Measurements from ENCODE around the gene MRPS27. TPM values are rescaled to one million over a fixed set of nuclear protein-coding genes. Genes with fewer than 3 reads are reported as not detected.

Gene MRPS27
- total and polyA plus RNA-seq, 2 of the 13 experiments (the other 11 are each of a cell fraction or from before 2014, with no cell fraction given), result 71.8 to 115 TPM

DNA sequence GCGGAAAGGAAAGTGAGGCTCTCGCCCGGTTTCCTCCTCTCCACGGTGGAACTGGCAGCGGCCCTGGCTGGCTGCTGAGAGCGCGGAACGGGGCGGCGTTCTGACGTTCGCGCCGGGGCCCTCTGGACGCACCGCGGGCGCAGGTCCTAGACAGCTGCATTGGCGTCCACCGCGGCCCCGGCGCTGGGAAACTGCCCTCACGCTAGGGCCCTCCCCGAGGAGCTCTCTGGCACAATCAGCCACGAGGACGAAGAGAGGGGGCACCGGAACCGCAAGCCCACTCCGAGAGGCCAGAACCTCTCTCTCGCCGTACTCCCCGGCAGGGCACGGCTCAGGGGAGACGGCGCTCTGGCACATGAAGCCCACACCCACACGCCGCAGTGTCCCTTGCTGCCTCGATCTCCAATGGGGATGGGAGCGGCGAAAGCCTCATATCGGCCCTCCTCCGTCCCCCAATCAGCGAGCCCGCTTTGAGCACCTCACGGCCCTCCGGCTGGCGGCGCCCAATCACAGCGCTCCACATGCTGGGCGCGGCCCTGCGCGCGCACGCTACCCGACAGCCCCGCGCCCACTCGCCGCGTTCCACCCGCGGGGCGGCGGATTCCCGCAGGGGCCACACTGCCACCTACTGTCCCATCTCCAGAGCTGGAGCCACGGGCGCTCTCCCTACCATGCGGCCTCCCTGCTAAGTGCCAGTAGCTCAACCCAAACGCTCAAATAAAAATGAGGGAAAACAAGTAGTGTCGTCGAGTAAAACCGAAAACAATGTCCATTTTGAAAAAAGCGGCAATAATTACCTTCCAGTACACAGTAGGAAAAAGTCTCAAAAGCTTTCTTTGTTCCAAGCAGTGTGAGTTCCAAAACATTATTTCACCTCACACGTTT lies 11.8 kb downstream of the MRPS27 start (continued):
- TF ChIP-seq FOXA1 (IDR thresholded peaks at IDR 0.05) (no peak), FOXA1 (CRISPR knock-in tag; IDR thresholded peaks at IDR 0.05) (no peak), DNMT3B (CRISPR knock-in tag; conservative IDR thresholded peaks at IDR 0.05) (no peak), ZNF773 (CRISPR knock-in tag; IDR thresholded peaks at IDR 0.05; ENCODE audit: borderline replicate concordance) (no peak), ZNF451 (CRISPR knock-in tag; IDR thresholded peaks at IDR 0.05) (no peak; the same call in 1 of the 2 replicates), YEATS2 (CRISPR knock-in tag; IDR thresholded peaks at IDR 0.05; ENCODE audit: borderline replicate concordance) (peak; percentile 69; the same call in 1 of the 2 replicates), MEIS1 (CRISPR knock-in tag; IDR thresholded peaks at IDR 0.05; ENCODE audit: borderline replicate concordance) (peak; percentile 93), PHF8 (CRISPR knock-in tag; IDR thresholded peaks at IDR 0.05) (peak; percentile 90), RBM22 (optimal IDR thresholded peaks at IDR 0.05; ENCODE audit: low read length) (peak; percentile 89), ARHGAP35 (CRISPR knock-in tag; IDR thresholded peaks at IDR 0.05; ENCODE audit: borderline replicate concordance) (peak; percentile 87), ZNF672 (CRISPR knock-in tag; IDR thresholded peaks at IDR 0.05) (no peak), ZSCAN31 (CRISPR knock-in tag; IDR thresholded peaks at IDR 0.05; ENCODE audit: low read depth) (peak; percentile 95), ZBTB7B (CRISPR knock-in tag; IDR thresholded peaks at IDR 0.05) (peak; percentile 91)
- TF ChIP-seq, protein P1, sequence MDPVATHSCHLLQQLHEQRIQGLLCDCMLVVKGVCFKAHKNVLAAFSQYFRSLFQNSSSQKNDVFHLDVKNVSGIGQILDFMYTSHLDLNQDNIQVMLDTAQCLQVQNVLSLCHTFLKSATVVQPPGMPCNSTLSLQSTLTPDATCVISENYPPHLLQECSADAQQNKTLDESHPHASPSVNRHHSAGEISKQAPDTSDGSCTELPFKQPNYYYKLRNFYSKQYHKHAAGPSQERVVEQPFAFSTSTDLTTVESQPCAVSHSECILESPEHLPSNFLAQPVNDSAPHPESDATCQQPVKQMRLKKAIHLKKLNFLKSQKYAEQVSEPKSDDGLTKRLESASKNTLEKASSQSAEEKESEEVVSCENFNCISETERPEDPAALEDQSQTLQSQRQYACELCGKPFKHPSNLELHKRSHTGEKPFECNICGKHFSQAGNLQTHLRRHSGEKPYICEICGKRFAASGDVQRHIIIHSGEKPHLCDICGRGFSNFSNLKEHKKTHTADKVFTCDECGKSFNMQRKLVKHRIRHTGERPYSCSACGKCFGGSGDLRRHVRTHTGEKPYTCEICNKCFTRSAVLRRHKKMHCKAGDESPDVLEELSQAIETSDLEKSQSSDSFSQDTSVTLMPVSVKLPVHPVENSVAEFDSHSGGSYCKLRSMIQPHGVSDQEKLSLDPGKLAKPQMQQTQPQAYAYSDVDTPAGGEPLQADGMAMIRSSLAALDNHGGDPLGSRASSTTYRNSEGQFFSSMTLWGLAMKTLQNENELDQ (CRISPR knock-in tag; IDR thresholded peaks at IDR 0.05; ENCODE audit: borderline replicate concordance), result 0 out of 2 replicates have a peak, but pooled peaks have one; percentile 51
- TF ChIP-seq, protein P2, sequence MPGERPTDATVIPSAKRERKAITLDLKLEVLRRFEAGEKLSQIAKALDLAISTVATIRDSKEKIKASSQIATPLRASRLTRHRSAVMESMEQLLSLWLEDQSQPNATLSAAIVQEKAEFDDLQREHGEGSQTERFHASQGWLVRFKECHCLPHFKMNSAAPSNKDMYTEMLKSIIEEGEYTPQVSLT (CRISPR knock-in tag; IDR thresholded peaks at IDR 0.05; ENCODE audit: borderline replicate concordance, low read depth), result no peak
- TF ChIP-seq, protein P3, sequence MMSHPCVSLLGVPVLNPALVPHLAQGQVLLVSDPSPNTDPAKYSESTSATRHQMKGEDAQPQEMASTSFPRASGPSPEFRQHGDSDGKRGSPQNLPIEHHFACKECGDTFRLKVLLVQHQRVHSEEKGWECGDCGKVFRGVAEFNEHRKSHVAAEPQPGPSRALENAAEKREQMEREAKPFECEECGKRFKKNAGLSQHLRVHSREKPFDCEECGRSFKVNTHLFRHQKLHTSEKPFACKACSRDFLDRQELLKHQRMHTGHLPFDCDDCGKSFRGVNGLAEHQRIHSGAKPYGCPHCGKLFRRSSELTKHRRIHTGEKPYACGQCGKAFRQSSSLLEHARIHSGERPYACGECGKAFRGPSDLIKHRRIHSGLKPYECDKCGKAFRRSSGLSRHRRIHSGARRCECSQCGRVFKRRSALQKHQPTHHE (CRISPR knock-in tag; IDR thresholded peaks at IDR 0.05; ENCODE audit: borderline replicate concordance), result peak; percentile 54; the same call in 1 of the 2 replicates
- TF ChIP-seq, protein P4, sequence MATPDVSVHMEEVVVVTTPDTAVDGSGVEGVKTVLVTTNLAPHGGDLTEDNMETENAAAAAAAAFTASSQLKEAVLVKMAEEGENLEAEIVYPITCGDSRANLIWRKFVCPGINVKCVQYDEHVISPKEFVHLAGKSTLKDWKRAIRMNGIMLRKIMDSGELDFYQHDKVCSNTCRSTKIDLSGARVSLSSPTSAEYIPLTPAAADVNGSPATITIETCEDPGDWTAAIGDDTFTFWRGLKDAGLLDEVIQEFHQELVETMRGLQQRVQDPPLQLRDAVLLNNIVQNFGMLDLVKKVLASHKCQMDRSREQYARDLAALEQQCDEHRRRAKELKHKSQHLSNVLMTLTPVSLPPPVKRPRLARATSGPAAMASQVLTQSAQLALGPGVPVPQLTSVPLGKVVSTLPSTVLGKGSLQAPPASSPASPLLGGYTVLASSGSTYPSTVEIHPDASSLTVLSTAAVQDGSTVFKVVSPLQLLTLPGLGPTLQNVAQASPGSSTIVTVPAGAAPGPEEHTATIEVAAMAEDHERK (CRISPR knock-in tag; IDR thresholded peaks at IDR 0.05; ENCODE audit: low read depth), result peak; percentile 21; the same call in 1 of the 2 replicates
- TF ChIP-seq, protein P5, sequence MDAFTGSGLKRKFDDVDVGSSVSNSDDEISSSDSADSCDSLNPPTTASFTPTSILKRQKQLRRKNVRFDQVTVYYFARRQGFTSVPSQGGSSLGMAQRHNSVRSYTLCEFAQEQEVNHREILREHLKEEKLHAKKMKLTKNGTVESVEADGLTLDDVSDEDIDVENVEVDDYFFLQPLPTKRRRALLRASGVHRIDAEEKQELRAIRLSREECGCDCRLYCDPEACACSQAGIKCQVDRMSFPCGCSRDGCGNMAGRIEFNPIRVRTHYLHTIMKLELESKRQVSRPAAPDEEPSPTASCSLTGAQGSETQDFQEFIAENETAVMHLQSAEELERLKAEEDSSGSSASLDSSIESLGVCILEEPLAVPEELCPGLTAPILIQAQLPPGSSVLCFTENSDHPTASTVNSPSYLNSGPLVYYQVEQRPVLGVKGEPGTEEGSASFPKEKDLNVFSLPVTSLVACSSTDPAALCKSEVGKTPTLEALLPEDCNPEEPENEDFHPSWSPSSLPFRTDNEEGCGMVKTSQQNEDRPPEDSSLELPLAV (CRISPR knock-in tag; conservative IDR thresholded peaks at IDR 0.05; ENCODE audit: low read depth), result no peak
- TF ChIP-seq, protein P6, sequence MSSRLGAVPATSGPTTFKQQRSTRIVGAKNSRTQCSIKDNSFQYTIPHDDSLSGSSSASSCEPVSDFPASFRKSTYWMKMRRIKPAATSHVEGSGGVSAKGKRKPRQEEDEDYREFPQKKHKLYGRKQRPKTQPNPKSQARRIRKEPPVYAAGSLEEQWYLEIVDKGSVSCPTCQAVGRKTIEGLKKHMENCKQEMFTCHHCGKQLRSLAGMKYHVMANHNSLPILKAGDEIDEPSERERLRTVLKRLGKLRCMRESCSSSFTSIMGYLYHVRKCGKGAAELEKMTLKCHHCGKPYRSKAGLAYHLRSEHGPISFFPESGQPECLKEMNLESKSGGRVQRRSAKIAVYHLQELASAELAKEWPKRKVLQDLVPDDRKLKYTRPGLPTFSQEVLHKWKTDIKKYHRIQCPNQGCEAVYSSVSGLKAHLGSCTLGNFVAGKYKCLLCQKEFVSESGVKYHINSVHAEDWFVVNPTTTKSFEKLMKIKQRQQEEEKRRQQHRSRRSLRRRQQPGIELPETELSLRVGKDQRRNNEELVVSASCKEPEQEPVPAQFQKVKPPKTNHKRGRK (CRISPR knock-in tag; IDR thresholded peaks at IDR 0.05), result 0 out of 2 replicates have a peak, but pooled peaks have one; percentile 65

Data from HepG2 (cell line).